Suprapubic skin (tissue), 3 donors: ENCODE data around the gene CAPN7.

Source experiments
- CTCF ChIP-seq, 2 donors: fragments of 200-600 bp in 1 of 2; fragments of 450-650 bp in 1 of 2; sonication (generic) in 1 of 2; IDR thresholded peaks; one replicate each; pipeline ENCODE4 v1.5.1; 2016 to 2019; ENCODE audit warnings: antibody characterized with exemption in 2 of 2, mild to moderate bottlenecking in 1 of 2, moderate library complexity in 1 of 2
- POLR2AphosphoS5 ChIP-seq, 3 donors: sonication (generic); formaldehyde crosslinking; IDR thresholded peaks; one replicate each; pipeline ENCODE4 v1.6.1; 2017; ENCODE audit warnings: antibody characterized with exemption in 3 of 3

- TF ChIP-seq CTCF (IDR thresholded peaks at IDR 0.05) (no peak), POLR2AphosphoS5 (IDR thresholded peaks at IDR 0.05) (no peak)
Measured at GRCh38 chr3:15174953-15175352, 31.1 kb upstream of the CAPN7 start.
